Left kidney (tissue), 2 donors: ENCODE measurements around the gene PLAGL2. TPM values are rescaled to one million over a fixed set of nuclear protein-coding genes. Genes with fewer than 3 reads are reported as not detected.
"Not testable (repeated sequence)": the region's sequence is repeated elsewhere in the genome, so short reads cannot be mapped to it uniquely, and the experiment has no call there.

Source experiments
- DNase-seq: peaks from one replicate; pipeline ENCODE4 v3.0.0-alpha.2; 2013
- polyA plus RNA-seq: library from polyadenylated mRNA; unstranded; fragments of 120-200 nt; gene quantifications from one replicate; pipeline ENCODE4 v1.2.1, GENCODE V29; 2013; ENCODE audit not compliant: insufficient read length

The PLAGL2 gene
- polyA plus RNA-seq, 1 donor = 23.2 TPM

- DNase-seq = no peak
Measured at GRCh38 chr20:32204205-32205109, 3.1 kb downstream of the PLAGL2 start.

DNA sequence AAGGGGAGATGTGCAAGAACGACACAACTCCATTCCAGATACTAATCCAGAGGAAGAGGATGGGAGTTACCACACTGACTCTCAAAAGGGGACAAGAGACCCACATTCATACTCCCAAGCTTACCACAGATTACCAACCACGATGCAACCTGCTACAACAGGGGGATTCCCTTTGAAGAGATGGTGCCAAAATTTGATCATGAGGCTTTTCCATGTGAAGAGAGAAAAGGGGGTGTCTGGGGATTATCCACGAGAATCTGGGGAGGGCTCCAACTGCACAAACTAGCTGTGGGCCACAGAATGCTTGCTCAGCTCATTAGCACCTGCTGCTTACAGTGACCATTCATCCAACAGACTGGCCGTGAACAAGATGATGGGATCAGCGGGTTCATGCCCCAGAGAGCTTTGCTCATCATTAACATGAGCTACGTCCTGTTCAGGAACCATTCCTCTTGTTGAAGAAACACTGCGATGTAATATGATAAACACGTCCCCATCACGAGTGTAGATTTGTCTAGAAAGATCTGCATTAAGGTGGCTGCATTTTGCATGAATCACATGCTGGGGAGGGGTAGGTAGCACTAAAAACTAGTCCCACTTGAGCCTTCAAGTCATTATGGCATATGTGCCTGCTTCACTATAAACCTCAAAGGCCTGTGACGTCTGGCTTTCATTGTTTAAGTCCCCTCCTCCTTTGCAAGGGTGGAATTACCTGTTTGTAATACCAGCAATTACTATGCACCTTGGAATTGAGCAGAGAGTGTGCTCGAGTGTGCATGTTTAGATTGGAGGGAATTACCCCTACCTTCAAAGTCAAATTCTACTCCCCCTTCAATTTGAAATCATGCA, 4.0 kb downstream of the PLAGL2 start:
- DNase-seq = no peak

DNA sequence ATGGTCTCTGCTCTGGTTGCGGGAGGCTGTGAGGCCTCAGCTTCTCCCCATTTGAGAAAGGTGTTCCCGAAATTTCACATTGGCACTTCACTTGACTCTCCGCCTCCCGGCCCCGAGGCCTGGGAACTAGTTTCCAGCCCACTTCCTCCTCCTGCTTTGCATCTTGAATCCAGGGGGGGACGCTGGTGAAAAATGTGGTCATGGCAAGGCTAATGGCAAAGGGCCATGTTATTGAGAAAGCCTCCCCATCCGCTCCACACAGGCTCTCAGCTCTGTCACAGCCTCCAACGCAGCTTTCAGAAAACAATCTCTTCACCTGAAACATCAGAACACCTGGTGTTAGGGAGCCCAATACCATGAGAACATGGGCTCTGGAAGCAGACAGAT, 5.6 kb downstream of the PLAGL2 start:
- no peak for DNase-seq

GRCh38 chr20:32201296-32201976, 6.1 kb downstream of the PLAGL2 start:
- DNase-seq = no peak

DNA sequence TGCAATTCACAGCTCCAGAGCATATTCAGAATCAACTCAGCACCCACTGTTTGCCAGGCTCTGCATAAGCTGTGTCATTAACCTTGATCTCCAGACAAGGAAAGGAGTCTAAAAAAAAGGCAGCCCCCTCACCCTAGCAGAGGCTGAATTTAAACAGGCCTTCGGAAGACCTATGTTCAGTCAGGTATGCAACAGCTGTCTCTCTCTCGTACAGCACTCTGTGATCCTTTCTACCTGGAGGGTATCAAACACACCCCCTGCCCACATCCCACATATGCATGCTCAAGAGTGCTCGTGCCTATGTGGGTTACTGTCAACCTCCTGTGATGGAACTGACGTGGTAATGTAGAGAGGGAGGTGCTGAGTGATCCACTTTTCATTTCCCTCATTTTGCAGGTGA, 8.5 kb downstream of the PLAGL2 start:
- no peak for DNase-seq

- DNase-seq = not testable (repeated sequence)
Measured at GRCh38 chr20:32197136-32197535, 10.4 kb downstream of the PLAGL2 start.

DNA sequence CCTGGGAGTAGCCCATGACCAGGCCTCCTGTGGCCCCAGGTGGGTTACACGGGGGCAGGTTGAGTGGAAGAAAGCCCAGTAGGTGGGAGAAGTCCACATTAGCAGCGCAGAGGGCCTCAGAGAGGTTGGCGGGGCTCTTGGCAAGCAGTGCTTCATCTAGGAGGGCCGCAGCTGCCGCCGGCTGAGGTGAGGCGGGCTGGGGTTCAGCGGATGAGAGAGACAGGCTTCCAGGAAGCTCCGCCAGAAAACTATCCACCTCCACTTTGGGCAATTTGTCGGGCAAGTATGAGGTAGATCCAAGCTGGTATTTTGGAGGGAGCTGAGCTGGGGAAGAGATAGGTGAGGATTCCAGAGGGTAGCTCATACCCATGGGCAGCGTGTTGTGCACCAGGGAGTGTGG, 10.9 kb downstream of the PLAGL2 start:
- DNase-seq = not testable (repeated sequence)

GRCh38 chr20:32195581-32195980, 12.0 kb downstream of the PLAGL2 start:
- DNase-seq = no peak

DNA sequence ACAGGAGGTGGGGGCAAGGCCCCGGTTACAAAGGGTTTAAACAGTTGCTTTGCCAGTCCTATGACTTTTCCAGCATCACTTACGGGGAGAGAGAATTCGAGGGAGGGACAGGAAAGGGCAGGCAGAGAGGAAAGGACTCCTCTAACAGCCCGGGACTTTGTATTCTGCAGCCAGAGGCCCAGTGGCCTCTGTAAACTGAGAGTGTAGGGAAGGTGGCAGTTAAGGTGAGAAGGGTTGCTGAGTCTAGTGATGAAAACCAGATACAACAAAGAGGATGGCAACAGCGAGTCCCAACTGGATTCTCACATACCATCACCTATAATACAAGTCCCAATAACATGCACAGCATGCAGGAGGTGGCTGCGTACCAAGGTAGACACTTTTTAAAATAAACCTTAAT, 13.5 kb downstream of the PLAGL2 start:
- DNase-seq = no peak

GRCh38 chr20:32193336-32193735, 14.2 kb downstream of the PLAGL2 start:
- DNase-seq = not testable (repeated sequence)

GRCh38 chr20:32192698-32193097, 14.8 kb downstream of the PLAGL2 start:
- DNase-seq = no peak

DNA sequence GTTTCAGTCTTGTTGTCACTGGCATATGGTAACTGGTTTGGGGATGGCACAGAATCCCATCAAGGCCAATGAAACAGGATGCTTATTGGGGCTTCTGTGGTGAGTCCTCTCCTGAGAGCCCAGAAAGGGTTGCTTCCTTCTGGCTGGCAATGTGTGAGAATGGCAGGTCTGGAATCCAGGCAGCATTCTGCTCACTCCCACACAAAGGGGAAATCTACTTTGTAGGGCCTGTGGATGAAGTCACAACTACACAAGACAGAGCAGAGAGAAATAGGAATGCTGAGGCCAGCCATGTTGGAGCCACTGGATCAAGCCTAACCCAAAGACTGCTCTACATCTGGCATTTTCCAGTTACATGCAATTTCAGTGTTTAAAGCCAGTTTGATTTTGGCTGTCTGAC, 15.7 kb downstream of the PLAGL2 start:
- DNase-seq = no peak

DNA sequence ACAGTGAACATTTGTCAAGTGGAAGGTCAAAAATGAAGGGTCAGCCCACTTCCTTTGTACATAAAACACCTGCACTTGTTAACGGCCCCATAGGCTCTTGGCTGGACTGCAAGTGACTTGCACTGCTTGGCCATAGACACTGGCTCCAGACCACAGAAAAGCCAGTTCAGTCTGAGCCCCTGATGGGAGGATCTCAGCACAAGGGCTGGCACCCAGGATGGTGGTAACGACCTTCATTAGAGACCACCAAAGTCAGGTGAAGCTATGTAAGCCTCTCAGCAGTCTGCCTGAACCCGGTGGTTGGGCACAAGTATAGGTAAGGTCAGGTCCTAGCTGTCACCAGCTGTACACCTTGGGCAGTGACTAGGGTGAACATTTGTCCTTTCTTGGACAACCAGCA, 16.1 kb downstream of the PLAGL2 start:
- DNase-seq = no peak

DNA sequence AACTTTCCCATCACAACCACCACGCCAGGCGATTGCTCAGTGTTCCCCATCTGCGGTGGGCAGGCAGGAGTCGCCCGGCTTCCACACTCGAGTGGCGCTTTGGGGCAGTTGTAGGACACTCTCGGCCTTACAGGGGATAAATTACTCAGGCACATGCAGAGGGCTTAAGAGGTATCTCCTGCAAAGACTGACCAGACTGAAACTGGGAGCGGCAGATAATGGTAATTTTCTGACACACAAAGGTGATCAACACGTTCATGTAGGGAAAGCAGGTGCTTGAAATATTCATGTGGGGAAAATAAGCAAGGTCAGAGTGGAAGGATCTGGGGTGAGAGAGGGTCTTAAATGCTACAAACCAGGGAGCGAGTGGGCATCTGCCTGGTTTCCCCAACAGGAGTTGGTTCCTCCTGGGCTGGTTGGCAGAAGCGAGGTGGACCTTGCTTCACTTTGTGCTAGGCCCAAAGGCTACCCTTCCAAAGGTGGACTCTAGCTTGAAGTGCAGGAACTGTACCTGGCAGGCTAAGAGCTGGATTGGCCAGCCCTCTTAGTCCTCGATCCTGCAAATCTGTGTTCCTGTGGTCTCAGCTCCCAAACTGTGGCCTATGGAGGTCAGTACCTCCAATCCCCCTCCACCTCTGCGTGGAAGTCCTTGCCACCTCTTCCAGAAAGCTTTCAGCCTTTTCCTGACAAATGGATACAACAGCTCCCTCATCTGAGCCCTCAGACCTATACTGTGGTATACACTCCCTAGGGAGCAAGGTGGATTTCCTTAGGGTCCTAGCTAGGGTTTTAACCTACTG, 16.7 kb downstream of the PLAGL2 start:
- DNase-seq = no peak

DNA sequence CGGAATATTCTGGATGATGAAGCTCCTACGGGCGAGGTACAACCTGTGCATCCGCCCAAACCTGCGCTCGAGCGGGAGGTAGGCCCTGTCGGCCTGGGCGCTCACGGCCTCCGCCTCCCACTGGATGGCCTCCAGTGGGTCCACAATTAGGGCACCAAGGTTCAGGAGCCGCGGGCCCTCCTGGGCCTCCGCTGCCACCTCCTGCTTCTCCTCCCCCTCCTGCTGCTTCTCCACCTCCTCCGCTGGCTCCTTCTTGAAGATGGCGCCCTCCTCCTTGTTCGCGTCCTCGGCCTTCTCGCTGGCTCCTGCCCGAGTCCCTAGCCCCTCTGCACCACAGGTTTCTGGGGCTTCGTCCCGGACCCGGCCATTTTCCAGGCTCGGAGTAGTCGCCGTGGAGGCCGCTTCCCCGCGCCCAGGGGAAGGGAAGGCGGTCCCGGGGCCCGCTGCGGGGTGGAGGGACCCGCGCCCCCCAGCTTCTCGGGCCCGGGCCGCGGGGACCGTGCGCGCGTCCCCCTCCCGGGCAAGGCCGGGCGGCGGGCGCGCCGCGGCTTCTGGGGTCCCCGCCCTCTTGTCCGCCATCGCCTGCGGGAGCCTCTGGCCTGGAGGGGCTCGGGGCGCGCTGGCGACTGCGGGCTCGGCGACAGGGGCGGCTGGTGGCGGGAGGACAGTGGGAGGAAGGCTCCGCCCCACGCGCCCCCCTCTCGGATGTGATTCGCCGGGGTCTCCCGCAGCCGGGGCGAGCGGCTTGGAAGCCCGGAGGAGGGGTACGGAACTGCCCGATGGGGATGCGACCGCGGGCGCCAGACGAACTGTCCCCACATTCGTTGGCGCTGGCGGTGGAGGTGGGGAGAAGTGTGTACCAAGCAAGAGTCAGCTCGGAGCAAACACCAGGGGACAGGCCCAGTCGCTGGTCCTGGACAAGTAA, 17.6 kb downstream of the PLAGL2 start:
- DNase-seq = no peak

DNA sequence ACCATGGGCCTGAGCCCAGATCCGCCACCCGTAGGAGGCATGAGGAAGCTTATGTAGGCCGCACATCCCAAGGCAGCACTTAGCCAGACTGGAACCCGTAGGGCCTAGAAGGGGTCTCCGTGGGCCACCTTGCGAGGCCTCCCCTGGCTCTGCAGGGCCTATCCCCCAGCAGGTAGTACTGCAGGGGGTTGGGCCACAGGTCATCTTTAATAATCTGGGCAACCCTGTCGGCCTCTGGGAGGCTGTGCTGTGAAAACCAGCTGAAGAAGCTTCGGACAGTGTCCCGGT, 18.5 kb downstream of the PLAGL2 start:
- no peak for DNase-seq

- no peak for DNase-seq
Measured at GRCh38 chr20:32188376-32189122, 19.0 kb downstream of the PLAGL2 start.

GRCh38 chr20:32186506-32186905, 21.0 kb downstream of the PLAGL2 start:
- DNase-seq = no peak

DNA sequence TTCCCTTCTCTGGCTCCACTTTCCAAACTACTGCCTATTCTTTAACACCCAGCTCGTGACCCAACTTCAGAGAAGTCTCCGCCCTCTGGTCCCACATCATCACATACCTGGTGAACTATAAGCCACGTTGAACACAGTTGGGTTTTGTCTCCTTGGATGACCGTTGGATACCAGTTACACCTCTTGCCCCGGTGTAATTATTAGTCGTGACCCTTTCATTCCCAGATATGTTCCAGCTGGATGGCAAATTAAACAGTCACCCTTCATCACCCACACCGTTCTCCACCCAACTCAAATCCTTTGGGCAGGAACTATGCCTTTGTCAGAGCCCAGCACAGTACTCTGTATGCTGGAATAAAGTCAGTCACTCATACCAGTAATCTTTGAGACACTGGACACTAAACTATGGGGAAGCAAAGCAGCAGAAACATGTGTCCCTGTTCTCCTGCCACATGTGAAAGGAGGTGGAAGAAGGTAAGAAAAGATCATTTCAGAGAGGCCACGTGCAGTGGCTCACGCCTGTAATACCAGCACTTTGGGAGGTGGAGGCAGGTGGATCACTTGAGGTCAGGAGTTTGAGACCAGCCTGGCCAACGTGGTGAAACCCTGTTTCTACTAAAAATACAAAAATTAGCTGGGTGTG, 22.5 kb downstream of the PLAGL2 start:
- DNase-seq = no peak
